ENCODE data around the gene BOD1L1. TPM values are rescaled to one million over a fixed set of nuclear protein-coding genes. Genes with fewer than 3 reads are reported as not detected.
A peak's percentile ranks its signal among the peaks of the same experiment; 100 is the strongest.

BOD1L1 gene
- 10 to 100 TPM; 50.1 to 60.5 (median 56.3) TPM for polyA plus RNA-seq (ENCODE audit: insufficient read length in 4 of 4)

GRCh38 chr4:13627606-13628311 is at the start of gene BOD1L1:
Gene BOD1L1, minus strand, starts transcription at chr4:13627725. Its CDS starts 138 bp downstream, at chr4:13627587.
- DNase-seq (ENCODE audit: low read depth in 4 of 4, low spot score in 3 of 4), result peak; percentile 86 to 90 (median 88)

GRCh38 chr4:13674971-13675370 is 47.4 kb upstream of the BOD1L1 start:
- no peak for DNase-seq (ENCODE audit: low read depth in 4 of 4, low spot score in 3 of 4)

GRCh38 chr4:13673167-13673566 is 45.6 kb upstream of the BOD1L1 start:
- DNase-seq (ENCODE audit: low read depth in 4 of 4, low spot score in 3 of 4), result no peak

DNA sequence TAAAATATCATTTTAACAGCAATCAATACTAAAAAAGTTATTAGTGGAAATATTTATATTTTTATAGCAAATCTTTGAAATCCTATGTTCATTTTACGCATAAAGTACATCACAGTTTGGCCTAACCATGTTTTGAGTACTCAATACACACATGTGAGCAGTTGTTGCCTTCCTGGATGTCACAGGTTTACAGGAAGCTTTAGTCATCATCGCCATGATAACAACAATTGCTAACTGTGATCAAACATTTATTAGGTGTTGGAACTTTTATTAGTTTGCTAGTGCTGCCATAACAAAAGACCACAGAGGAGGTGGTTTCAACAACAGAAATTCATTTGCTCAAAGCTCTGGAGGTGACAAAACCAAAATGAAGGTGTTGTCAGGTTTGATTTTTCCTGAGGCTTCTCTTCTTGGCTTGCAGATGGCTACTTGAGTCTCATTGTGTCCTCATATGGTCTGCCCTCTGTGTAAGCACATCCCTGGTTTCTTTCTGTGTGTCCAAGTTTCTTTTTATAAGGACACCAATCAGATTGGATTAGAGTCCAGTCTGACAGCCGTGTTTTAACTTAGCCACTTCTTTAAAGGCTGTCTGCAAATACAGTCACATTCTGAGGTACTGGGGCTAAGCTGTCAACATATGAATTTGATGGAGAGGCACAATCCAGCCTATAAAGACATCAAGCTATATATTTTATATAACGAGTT is 43.1 kb upstream of the BOD1L1 start:
- DNase-seq (ENCODE audit: low read depth in 4 of 4, low spot score in 3 of 4), result no peak

- DNase-seq (ENCODE audit: low read depth in 4 of 4, low spot score in 3 of 4), result no peak
These were observed 38.5 kb upstream of the BOD1L1 start for GRCh38 chr4:13665701-13666660.

DNA sequence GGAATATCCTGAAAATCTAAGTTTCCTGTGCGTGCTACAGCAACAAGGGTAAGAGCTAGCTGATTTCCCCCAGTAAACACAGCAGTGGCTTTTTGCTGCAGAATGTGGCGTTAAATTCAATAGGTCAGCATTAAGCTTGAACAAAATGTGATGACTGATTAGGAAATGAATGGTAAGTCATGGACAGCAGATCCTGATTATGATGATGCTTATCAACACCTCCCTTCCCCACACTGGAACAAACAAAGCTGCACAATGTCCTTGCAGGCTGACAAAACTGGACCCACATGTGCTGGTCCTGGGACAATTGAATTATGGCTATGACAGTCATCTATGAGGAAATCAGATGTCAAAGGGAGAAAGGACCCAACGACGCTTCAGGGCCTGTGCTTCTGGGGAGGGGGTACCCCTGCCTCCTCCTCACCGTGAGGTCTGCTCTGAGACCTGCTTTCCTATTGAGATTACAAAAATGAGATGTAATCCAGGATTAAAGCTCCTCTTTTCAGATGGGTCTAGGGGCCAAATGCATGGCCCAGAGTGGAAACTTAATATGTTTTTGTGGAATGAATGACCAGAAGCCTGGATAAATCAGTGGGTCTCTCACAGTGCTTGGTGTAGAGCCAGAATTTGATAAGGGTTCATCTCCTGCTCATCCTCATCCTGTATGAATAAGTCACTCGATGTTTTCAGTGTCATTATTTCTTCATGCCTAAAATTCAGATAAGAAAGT is 32.0 kb upstream of the BOD1L1 start:
- DNase-seq (ENCODE audit: low read depth in 4 of 4, low spot score in 3 of 4), result no peak

DNA sequence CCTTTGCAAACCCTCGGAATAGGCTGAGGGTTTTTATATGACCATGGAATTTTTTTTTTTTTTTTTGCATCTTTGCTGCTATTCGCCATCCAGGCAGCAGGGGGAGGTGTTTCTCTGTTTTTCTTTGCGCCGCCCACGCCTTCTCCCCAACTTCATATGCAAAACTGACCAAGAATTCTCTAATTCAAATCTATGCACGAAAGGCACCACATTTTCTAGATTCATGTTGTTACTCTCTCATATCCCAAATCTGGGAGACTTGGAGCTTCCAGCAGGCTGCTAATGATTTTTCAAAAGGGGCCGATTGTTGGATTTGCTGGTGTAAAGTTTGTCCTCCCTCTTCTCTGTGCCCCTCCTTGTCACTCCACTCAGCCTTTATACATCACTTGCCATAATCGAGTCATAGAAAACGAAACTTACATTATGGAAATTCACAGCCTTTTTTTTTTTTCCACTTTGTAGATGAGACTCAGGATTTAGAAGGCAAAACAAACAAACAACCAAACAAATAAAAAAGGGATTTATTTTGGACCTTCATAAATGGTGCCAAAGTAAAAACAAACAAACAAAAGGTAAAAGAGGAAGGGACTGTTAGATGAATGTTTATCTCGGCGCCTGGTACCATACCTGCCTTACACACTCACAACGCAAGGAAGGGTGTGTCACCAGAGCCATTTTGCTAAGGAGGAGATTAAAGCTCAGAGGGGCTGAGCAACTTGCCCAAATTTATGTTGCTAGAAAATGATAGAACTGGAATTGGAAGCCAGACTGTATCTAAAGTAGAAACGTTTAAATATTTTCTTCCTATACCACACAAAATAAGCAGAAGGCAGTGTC is 29.3 kb upstream of the BOD1L1 start:
- DNase-seq (ENCODE audit: low read depth in 4 of 4, low spot score in 3 of 4), result peak in 3 of 4 donors; percentile 45 to 57 (median 47)

- peak; percentile 47 to 73 (median 59) for DNase-seq (ENCODE audit: low read depth in 4 of 4, low spot score in 3 of 4)
These were observed 26.8 kb upstream of the BOD1L1 start for GRCh38 chr4:13654162-13654797.

DNA sequence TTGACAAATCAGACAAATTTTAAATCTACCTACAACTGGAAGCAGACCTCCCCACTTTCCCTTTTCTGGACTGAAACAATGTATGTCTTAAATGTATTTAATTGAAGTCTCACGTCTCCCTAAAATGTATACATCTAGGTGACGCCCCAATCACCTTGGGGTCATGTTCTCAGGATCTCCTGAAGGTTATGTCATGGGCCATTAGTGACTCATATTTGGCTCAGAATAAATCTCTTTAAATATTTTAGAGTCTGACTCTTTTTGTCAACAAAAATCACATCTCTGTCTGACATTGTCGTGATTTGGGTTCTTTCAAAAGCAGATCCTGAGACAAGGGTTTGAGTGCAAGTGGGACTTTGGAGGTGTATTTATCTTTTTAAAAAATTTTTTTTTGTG is 26.2 kb upstream of the BOD1L1 start:
- DNase-seq (ENCODE audit: low read depth in 4 of 4, low spot score in 3 of 4), result no peak

GRCh38 chr4:13647031-13647430 is 19.5 kb upstream of the BOD1L1 start:
- no peak for DNase-seq (ENCODE audit: low read depth in 4 of 4, low spot score in 3 of 4)

DNA sequence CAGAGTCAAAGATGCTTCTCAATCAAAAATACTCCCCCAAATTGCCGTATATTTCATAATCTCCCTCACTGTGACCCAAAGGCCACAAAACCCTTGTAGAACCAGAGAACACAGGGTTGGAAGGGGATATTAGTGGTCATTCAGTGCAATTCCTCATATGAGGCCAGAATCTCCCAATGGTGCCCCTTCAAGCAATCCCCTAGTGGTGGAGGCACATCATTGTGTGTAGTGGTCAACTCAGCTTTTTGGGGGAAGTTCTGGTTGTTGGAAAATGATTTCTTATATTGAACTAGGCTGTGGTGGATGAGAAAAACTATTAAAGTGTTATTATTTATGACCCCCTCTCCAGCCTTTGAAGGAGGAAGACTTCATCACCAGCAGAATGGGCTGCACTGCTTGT is 17.6 kb upstream of the BOD1L1 start:
- DNase-seq (ENCODE audit: low read depth in 4 of 4, low spot score in 3 of 4), result no peak

DNA sequence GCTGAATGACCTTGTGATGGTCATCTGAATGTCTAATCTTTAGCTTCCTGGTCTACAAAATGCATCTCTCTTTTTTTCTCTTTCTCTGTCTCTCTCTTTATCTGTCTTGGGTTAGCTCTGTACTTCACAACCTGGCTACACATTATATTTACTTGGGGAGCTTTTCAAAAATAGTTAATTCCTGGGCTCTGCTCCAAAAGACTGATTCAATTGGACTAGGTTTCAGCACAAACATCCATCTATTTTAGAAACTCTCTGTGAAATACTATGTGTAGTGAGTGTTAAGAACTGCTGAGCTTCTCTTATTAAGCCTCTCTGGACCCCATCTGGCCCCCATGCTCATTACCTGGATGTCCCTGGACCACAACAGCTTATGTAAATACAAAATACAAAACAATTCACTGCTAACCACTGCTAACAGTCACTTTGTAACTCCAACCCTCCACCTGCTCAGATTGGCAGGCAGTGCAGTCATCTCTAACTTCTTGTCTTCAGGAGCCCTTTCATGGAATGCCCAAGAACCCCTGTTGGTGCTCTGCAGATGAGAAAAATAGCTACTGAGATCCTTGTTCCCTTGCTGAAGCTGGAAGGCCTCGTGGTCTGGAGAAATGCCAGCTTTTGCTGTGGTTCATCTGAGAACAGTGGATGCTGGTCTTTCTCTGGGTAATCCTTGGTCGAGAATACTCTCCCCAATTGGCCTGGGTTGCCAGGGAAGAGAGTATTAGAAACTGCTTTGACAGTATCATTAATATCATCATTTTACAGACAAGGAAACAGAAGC is 14.8 kb upstream of the BOD1L1 start:
- DNase-seq (ENCODE audit: low read depth in 4 of 4, low spot score in 3 of 4), result no peak

GRCh38 chr4:13641084-13641483 is 13.6 kb upstream of the BOD1L1 start:
- DNase-seq (ENCODE audit: low read depth in 4 of 4, low spot score in 3 of 4), result no peak

- DNase-seq (ENCODE audit: low read depth in 4 of 4, low spot score in 3 of 4), result no peak
These were observed 12.8 kb upstream of the BOD1L1 start for GRCh38 chr4:13640149-13640940.

- no peak for DNase-seq (ENCODE audit: low read depth in 4 of 4, low spot score in 3 of 4)
These were observed 7.8 kb upstream of the BOD1L1 start for GRCh38 chr4:13635286-13635799.

GRCh38 chr4:13633671-13634070 is 6.1 kb upstream of the BOD1L1 start:
- no peak for DNase-seq (ENCODE audit: low read depth in 4 of 4, low spot score in 3 of 4)

GRCh38 chr4:13627178-13627605 is 333 bp downstream of the BOD1L1 start:
- peak in 1 of 4 donors; percentile 5 for DNase-seq (ENCODE audit: low read depth in 4 of 4, low spot score in 3 of 4)
